ENCODE results near the gene NUDC. TPM values are rescaled to one million over a fixed set of nuclear protein-coding genes. Genes with fewer than 3 reads are reported as not detected.

NUDC gene
- total and polyA plus RNA-seq, 2 of the 13 experiments (the other 11 are each of a cell fraction or from before 2014, with no cell fraction given): 34.7 to 104 TPM

- TF ChIP-seq AKNA (CRISPR knock-in tag; IDR thresholded peaks at IDR 0.05; ENCODE audit: borderline replicate concordance) (0 out of 2 replicates have a peak, but pooled peaks have one; percentile 50), RERE (CRISPR knock-in tag; IDR thresholded peaks at IDR 0.05; ENCODE audit: low read depth) (peak; percentile 78; the same call in 1 of the 2 replicates), MTF2 (CRISPR knock-in tag; IDR thresholded peaks at IDR 0.05; ENCODE audit: borderline replicate concordance) (no peak), JUN (CRISPR knock-in tag; IDR thresholded peaks at IDR 0.05) (no peak), ZNF598 (CRISPR knock-in tag; IDR thresholded peaks at IDR 0.05; ENCODE audit: borderline replicate concordance) (no peak), HDAC2 (CRISPR knock-in tag; IDR thresholded peaks at IDR 0.05) (peak; percentile 61), ZNF446 (CRISPR knock-in tag; IDR thresholded peaks at IDR 0.05) (peak; percentile 63; the same call in 1 of the 2 replicates), BCLAF1 (IDR thresholded peaks at IDR 0.05) (no peak), ZNF503 (CRISPR knock-in tag; IDR thresholded peaks at IDR 0.05) (peak; percentile 93), ETV5 (CRISPR knock-in tag; IDR thresholded peaks at IDR 0.05; ENCODE audit: borderline replicate concordance) (peak; percentile 73), FOXC1 (CRISPR knock-in tag; IDR thresholded peaks at IDR 0.05; ENCODE audit: borderline replicate concordance) (no peak)
Measured at GRCh38 chr1:26993237-26994019, 71.9 kb downstream of the NUDC start, which contains the start of gene TRNP1 (continued).

Measured in HepG2 (cell line).